Activated CD8-positive, alpha-beta memory T cell treated with anti-CD3 and anti-CD28 coated beads, Interleukin-2, amount 10 ng/mL, durations not matched to agents 7 days and 5 days (primary cell): ENCODE results near the gene NIM1K. TPM values are rescaled to one million over a fixed set of nuclear protein-coding genes. Genes with fewer than 3 reads are reported as not detected.
"Not testable (repeated sequence)": the region's sequence is repeated elsewhere in the genome, so short reads cannot be mapped to it uniquely, and the experiment has no call there.

Source experiments
- ATAC-seq: fragments of 150-1000 bp; cut with Tn5 transposase; one replicate; pipeline ENCODE4 v1.10.0; 2021; ENCODE audit warnings: moderate library complexity
- CTCF ChIA-PET: fragments of 350-600 bp; sonication (Branson Sonifier 250); formaldehyde crosslinking; loops from one replicate; lab custom pipeline; 2021; ENCODE audit warnings: antibody characterized with exemption; lab: Charles Lee
- DNase-seq: peaks from one replicate; pipeline ENCODE4 v3.0.0-alpha.2; 2020
- H3K27ac Mint-ChIP-seq: one replicate; pipeline ENCODE4 v1.8.0; 2021; ENCODE audit warnings: mild to moderate bottlenecking, mixed read lengths
- H3K27me3 Mint-ChIP-seq: one replicate; pipeline ENCODE4 v1.8.0; 2021; ENCODE audit warnings: mixed read lengths
- H3K36me3 Mint-ChIP-seq: one replicate; pipeline ENCODE4 v1.8.0; 2021; ENCODE audit warnings: mild to moderate bottlenecking, mixed read lengths
- H3K4me1 Mint-ChIP-seq: one replicate; pipeline ENCODE4 v1.8.0; 2021; ENCODE audit warnings: mixed read lengths
- H3K4me3 Mint-ChIP-seq: one replicate; pipeline ENCODE4 v1.8.0; 2021; ENCODE audit warnings: mild to moderate bottlenecking, moderate library complexity, mixed read lengths
- H3K9me3 Mint-ChIP-seq: one replicate; pipeline ENCODE4 v1.8.0; 2022; ENCODE audit warnings: low read depth, mixed read lengths
- total RNA-seq, 2 experiments: library from RNA; stranded (reverse); gene quantifications; one replicate each; pipeline ENCODE4 v1.2.3, GENCODE V29; 2021

The NIM1K gene
- total RNA-seq, 2 experiments from 2014 or later, result 0.50 to 0.66 TPM

GRCh38 chr5:43303242-43303641 is 111.2 kb downstream of the NIM1K start:
- Mint-ChIP-seq H3K36me3 (peaks cover 47% of the 10 kb centered on the region), H3K27me3 (no peaks in the 10 kb centered on the region), H3K4me1 (peaks cover 58% of the 10 kb centered on the region), H3K27ac (peak overlapping the region; percentile 76), H3K4me3 (no peak overlapping the region), H3K9me3 (no peaks in the 10 kb centered on the region)
- CTCF ChIA-PET, result interaction anchor here (3.6 kb wide), 1 partner anchor 10 kb away, joined by 14 read pairs; the partner anchor contains the start of gene HMGCS1
- ATAC-seq (no peak), DNase-seq (no peak)

GRCh38 chr5:43304525-43304924 is 112.5 kb downstream of the NIM1K start:
- CTCF ChIA-PET, result interaction anchor here (1.1 to 3.6 kb wide), 5 partner anchors 9 to 198 kb away, joined by 3 to 14 read pairs (median 6); partner anchors contain the start of gene HMGCS1
- H3K27me3 Mint-ChIP-seq, result no peaks in the 10 kb centered on the region
- peaks cover 66% of the 10 kb centered on the region for H3K4me1 Mint-ChIP-seq
- no peaks in the 10 kb centered on the region for H3K9me3 Mint-ChIP-seq
- DNase-seq, result no peak
- peak overlapping the region; percentile 76 for H3K27ac Mint-ChIP-seq
- peaks cover 44% of the 10 kb centered on the region for H3K36me3 Mint-ChIP-seq
- H3K4me3 Mint-ChIP-seq, result peak overlapping the region; percentile 26
- ATAC-seq, result peak; percentile 51

GRCh38 chr5:43305948-43306565 is 114.0 kb downstream of the NIM1K start:
- H3K4me1 Mint-ChIP-seq, result peaks cover 72% of the 10 kb centered on the region

GRCh38 chr5:43306954-43307353 is 114.9 kb downstream of the NIM1K start:
- CTCF ChIA-PET, result interaction anchor here (0.7 to 2.4 kb wide), 4 partner anchors 74 to 456 kb away, joined by 3 to 14 read pairs (median 6); partner anchors contain the start of gene ZNF131
- Mint-ChIP-seq H3K36me3 (peaks cover 40% of the 10 kb centered on the region), H3K4me1 (peaks cover 73% of the 10 kb centered on the region), H3K27ac (peak overlapping the region; percentile 81)
- H3K4me3 Mint-ChIP-seq, DNase-seq, H3K27me3 Mint-ChIP-seq, ATAC-seq, H3K9me3 Mint-ChIP-seq: not testable (repeated sequence)

More at GRCh38 chr5:43305948-43306565, 114.0 kb downstream of the NIM1K start:
- CTCF ChIA-PET, result interaction anchor here (0.7 to 3.6 kb wide), 10 partner anchors 7 to 265 kb away, joined by 3 to 14 read pairs (median 4); partner anchors contain the start of genes HMGCS1, TMEM267 and ZNF131
- peak overlapping the region; percentile 81 for H3K27ac Mint-ChIP-seq
- peaks cover 43% of the 10 kb centered on the region for H3K36me3 Mint-ChIP-seq
- no peak for DNase-seq
- H3K27me3 Mint-ChIP-seq, result no peaks in the 10 kb centered on the region
- ATAC-seq, result peak; percentile 31
- H3K4me3 Mint-ChIP-seq, result no peak overlapping the region
- H3K9me3 Mint-ChIP-seq, result no peaks in the 10 kb centered on the region

- ATAC-seq (no peak), DNase-seq (no peak)
- H3K36me3 Mint-ChIP-seq, result peaks cover 36% of the 10 kb centered on the region
- no peaks in the 10 kb centered on the region for H3K27me3 Mint-ChIP-seq
- H3K4me1 Mint-ChIP-seq, result peaks cover 72% of the 10 kb centered on the region
- H3K27ac Mint-ChIP-seq, result no peak overlapping the region
- CTCF ChIA-PET, result interaction anchor here (1.4 kb wide), 1 partner anchor 9 kb away, joined by 3 read pairs; no protein-coding TSS in a partner anchor
- H3K9me3 Mint-ChIP-seq, result no peaks in the 10 kb centered on the region
- no peak overlapping the region for H3K4me3 Mint-ChIP-seq
Observed at GRCh38 chr5:43309122-43309521, 117.1 kb downstream of the NIM1K start.

GRCh38 chr5:43309637-43310036 is 117.6 kb downstream of the NIM1K start:
- Mint-ChIP-seq H3K4me1 (peaks cover 73% of the 10 kb centered on the region), H3K36me3 (peaks cover 36% of the 10 kb centered on the region), H3K27me3 (no peaks in the 10 kb centered on the region), H3K27ac (peak overlapping the region; percentile 15), H3K9me3 (no peaks in the 10 kb centered on the region), H3K4me3 (peak overlapping the region; percentile 32)
- CTCF ChIA-PET, result interaction anchor here (1.4 kb wide), 1 partner anchor 10 kb away, joined by 3 read pairs; no protein-coding TSS in a partner anchor
- ATAC-seq (no peak), DNase-seq (no peak)

GRCh38 chr5:43312076-43312661 is 120.1 kb downstream of the NIM1K start:
- Mint-ChIP-seq H3K27me3 (no peaks in the 10 kb centered on the region), H3K9me3 (no peaks in the 10 kb centered on the region), H3K4me3 (peak overlapping the region; percentile 99), H3K4me1 (peaks cover 71% of the 10 kb centered on the region), H3K27ac (peak overlapping the region; percentile 96), H3K36me3 (peaks cover 36% of the 10 kb centered on the region)
- CTCF ChIA-PET, result interaction anchor here (0.7 to 2.9 kb wide), 10 partner anchors 8 to 271 kb away, joined by 3 to 16 read pairs (median 4); partner anchors contain the start of gene TMEM267
- DNase-seq, result no peak
- ATAC-seq, result no peak

GRCh38 chr5:43312699-43313034 is 120.6 kb downstream of the NIM1K start:
- Mint-ChIP-seq H3K27me3 (no peaks in the 10 kb centered on the region), H3K36me3 (peaks cover 35% of the 10 kb centered on the region), H3K4me1 (peaks cover 68% of the 10 kb centered on the region), H3K9me3 (peaks cover 2% of the 10 kb centered on the region), H3K4me3 (peak overlapping the region; percentile 99), H3K27ac (peak overlapping the region; percentile 96)
- peak; percentile 3 for ATAC-seq
- no peak for DNase-seq
- CTCF ChIA-PET, result interaction anchor here (0.6 to 2.9 kb wide), 14 partner anchors 9 to 271 kb away, joined by 3 to 16 read pairs (median 4); partner anchors contain the start of gene TMEM267

GRCh38 chr5:43313035-43313853 is 121.2 kb downstream of the NIM1K start, which contains the start of gene HMGCS1:
TSS of gene HMGCS1 (minus strand) at chr5:43313412. CDS start at chr5:43298965, 14,447 bp downstream.
- CTCF ChIA-PET, result interaction anchor here (0.6 to 2.9 kb wide), 16 partner anchors 9 to 363 kb away, joined by 3 to 16 read pairs (median 4); partner anchors contain the start of gene TMEM267
- Mint-ChIP-seq H3K4me3 (peak within 1 kb of the TSS; percentile 99), H3K36me3 (peaks cover 35% of the 10 kb centered on the region), H3K27me3 (no peaks in the 10 kb centered on the region), H3K9me3 (peaks cover 2% of the 10 kb centered on the region), H3K27ac (peak within 1 kb of the TSS; percentile 96), H3K4me1 (peaks cover 62% of the 10 kb centered on the region)
- DNase-seq (peak; percentile 100), ATAC-seq (peak; percentile 92)

GRCh38 chr5:43313854-43314457 is 121.9 kb downstream of the NIM1K start:
- ATAC-seq (no peak), DNase-seq (no peak)
- Mint-ChIP-seq H3K9me3 (peaks cover 2% of the 10 kb centered on the region), H3K4me3 (peak overlapping the region; percentile 99), H3K36me3 (peaks cover 35% of the 10 kb centered on the region), H3K27ac (peak overlapping the region; percentile 96), H3K27me3 (no peaks in the 10 kb centered on the region), H3K4me1 (peaks cover 59% of the 10 kb centered on the region)
- CTCF ChIA-PET, result interaction anchor here (0.9 to 2.9 kb wide), 10 partner anchors 10 to 364 kb away, joined by 3 to 16 read pairs (median 5); partner anchors contain the start of gene TMEM267

GRCh38 chr5:43314724-43315123 is 122.7 kb downstream of the NIM1K start:
- peaks cover 52% of the 10 kb centered on the region for H3K4me1 Mint-ChIP-seq
- DNase-seq (no peak), ATAC-seq (no peak)
- H3K36me3 Mint-ChIP-seq, result peaks cover 30% of the 10 kb centered on the region
- peaks cover 2% of the 10 kb centered on the region for H3K9me3 Mint-ChIP-seq
- peak overlapping the region; percentile 96 for H3K27ac Mint-ChIP-seq
- H3K4me3 Mint-ChIP-seq, result no peak overlapping the region
- H3K27me3 Mint-ChIP-seq, result no peaks in the 10 kb centered on the region
- CTCF ChIA-PET, result interaction anchor here (0.7 to 2.9 kb wide), 4 partner anchors 75 to 365 kb away, joined by 4 to 16 read pairs (median 5); no protein-coding TSS in a partner anchor

- H3K27ac Mint-ChIP-seq, result peak overlapping the region; percentile 96
- DNase-seq, result peak; percentile 43
- CTCF ChIA-PET, result interaction anchor here (0.7 kb wide), 1 partner anchor 74 kb away, joined by 4 read pairs; no protein-coding TSS in a partner anchor
- peaks cover 2% of the 10 kb centered on the region for H3K9me3 Mint-ChIP-seq
- H3K4me1 Mint-ChIP-seq, result peaks cover 46% of the 10 kb centered on the region
- no peaks in the 10 kb centered on the region for H3K27me3 Mint-ChIP-seq
- H3K4me3 Mint-ChIP-seq, result no peak overlapping the region
- H3K36me3 Mint-ChIP-seq, result peaks cover 28% of the 10 kb centered on the region
- no peak for ATAC-seq
Observed at GRCh38 chr5:43315263-43315662, 123.2 kb downstream of the NIM1K start.
